ENCODE measurements around the gene OAF. TPM values are rescaled to one million over a fixed set of nuclear protein-coding genes. Genes with fewer than 3 reads are reported as not detected.

Gene OAF
- total and polyA plus RNA-seq, 2 experiments from 2014 or later, result 1.1 to 3.0 TPM

DNA sequence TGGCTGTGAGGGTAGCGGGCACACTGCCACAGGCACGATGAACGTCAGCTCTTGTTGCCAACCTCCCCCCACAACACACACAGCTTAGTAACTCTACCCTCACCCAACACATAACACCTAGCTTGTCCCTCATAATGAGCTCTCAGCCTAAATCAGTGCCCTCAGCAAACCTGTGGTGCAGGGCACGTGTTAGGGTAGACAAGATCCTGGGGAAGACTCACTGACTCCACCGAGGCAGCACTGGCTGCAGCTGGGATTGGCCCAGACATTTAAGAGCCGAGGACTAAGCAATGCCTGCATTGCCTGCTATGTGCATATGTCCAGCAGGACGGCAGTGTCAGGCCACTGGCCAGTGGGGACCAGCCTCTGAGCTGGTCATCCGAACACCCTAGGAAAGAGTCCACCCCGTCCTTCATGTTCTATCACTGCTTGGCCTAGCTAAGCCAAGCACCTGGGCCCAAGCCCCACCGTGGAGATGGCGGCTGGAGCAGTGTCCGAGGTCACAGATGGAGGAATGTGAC, 40.0 kb upstream of the OAF start:
- 0 out of 3 replicates have a peak, but pooled peaks cover under 1% of the 10 kb centered on the region for H3K9me3 Mint-ChIP-seq
- no peaks in the 10 kb centered on the region for H3K36me3 Mint-ChIP-seq (ENCODE audit: low read depth)
- no peak for TF ChIP-seq EZH2phosphoT487 (IDR thresholded peaks at IDR 0.05; ENCODE audit: unreplicated experiment)
- TF ChIP-seq, protein P1, sequence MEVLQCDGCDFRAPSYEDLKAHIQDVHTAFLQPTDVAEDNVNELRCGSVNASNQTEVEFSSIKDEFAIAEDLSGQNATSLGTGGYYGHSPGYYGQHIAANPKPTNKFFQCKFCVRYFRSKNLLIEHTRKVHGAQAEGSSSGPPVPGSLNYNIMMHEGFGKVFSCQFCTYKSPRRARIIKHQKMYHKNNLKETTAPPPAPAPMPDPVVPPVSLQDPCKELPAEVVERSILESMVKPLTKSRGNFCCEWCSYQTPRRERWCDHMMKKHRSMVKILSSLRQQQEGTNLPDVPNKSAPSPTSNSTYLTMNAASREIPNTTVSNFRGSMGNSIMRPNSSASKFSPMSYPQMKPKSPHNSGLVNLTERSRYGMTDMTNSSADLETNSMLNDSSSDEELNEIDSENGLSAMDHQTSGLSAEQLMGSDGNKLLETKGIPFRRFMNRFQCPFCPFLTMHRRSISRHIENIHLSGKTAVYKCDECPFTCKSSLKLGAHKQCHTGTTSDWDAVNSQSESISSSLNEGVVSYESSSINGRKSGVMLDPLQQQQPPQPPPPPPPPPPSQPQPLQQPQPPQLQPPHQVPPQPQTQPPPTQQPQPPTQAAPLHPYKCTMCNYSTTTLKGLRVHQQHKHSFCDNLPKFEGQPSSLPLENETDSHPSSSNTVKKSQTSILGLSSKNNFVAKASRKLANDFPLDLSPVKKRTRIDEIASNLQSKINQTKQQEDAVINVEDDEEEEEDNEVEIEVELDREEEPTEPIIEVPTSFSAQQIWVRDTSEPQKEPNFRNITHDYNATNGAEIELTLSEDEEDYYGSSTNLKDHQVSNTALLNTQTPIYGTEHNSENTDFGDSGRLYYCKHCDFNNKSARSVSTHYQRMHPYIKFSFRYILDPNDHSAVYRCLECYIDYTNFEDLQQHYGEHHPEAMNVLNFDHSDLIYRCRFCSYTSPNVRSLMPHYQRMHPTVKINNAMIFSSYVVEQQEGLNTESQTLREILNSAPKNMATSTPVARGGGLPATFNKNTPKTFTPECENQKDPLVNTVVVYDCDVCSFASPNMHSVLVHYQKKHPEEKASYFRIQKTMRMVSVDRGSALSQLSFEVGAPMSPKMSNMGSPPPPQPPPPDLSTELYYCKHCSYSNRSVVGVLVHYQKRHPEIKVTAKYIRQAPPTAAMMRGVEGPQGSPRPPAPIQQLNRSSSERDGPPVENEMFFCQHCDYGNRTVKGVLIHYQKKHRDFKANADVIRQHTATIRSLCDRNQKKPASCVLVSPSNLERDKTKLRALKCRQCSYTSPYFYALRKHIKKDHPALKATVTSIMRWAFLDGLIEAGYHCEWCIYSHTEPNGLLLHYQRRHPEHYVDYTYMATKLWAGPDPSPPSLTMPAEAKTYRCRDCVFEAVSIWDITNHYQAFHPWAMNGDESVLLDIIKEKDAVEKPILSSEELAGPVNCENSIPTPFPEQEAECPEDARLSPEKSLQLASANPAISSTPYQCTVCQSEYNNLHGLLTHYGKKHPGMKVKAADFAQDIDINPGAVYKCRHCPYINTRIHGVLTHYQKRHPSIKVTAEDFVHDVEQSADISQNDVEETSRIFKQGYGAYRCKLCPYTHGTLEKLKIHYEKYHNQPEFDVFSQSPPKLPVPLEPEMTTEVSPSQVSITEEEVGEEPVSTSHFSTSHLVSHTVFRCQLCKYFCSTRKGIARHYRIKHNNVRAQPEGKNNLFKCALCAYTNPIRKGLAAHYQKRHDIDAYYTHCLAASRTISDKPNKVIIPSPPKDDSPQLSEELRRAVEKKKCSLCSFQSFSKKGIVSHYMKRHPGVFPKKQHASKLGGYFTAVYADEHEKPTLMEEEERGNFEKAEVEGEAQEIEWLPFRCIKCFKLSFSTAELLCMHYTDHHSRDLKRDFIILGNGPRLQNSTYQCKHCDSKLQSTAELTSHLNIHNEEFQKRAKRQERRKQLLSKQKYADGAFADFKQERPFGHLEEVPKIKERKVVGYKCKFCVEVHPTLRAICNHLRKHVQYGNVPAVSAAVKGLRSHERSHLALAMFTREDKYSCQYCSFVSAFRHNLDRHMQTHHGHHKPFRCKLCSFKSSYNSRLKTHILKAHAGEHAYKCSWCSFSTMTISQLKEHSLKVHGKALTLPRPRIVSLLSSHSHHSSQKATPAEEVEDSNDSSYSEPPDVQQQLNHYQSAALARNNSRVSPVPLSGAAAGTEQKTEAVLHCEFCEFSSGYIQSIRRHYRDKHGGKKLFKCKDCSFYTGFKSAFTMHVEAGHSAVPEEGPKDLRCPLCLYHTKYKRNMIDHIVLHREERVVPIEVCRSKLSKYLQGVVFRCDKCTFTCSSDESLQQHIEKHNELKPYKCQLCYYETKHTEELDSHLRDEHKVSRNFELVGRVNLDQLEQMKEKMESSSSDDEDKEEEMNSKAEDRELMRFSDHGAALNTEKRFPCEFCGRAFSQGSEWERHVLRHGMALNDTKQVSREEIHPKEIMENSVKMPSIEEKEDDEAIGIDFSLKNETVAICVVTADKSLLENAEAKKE (CRISPR knock-in tag; IDR thresholded peaks at IDR 0.05), result no peak
- TF ChIP-seq ZNF331 (CRISPR knock-in tag; IDR thresholded peaks at IDR 0.05; ENCODE audit: low read depth), result no peak
- no peak for TF ChIP-seq NANOG (IDR thresholded peaks at IDR 0.05; ENCODE audit: borderline replicate concordance)
- TF ChIP-seq JUNB (IDR thresholded peaks at IDR 0.05; ENCODE audit: unreplicated experiment), result no peak
- TF ChIP-seq EZH2 (IDR thresholded peaks at IDR 0.05; ENCODE audit: low read depth, unreplicated experiment), result no peak
- no peak for TF ChIP-seq CREB1 (CRISPR knock-in tag; IDR thresholded peaks at IDR 0.05; ENCODE audit: low read depth)
- Histone ChIP-seq H3K9me2 (ENCODE audit: insufficient read depth) (no peaks in the 10 kb centered on the region), H3K79me2 (replicated peaks; ENCODE audit: insufficient read depth) (no peaks in the 10 kb centered on the region), H3K4me1 (ENCODE audit: insufficient read depth) (peaks cover 6% of the 10 kb centered on the region; the same call in 1 of the 2 replicates), H3K36me3 (ENCODE audit: insufficient read depth) (no peaks in the 10 kb centered on the region), H3F3A (replicated peaks; ENCODE audit: low read depth) (no peaks in the 10 kb centered on the region), H3K27me3 (ENCODE audit: insufficient read depth) (peaks cover 76% of the 10 kb centered on the region), H3K4me3 (no peak overlapping the region), H3K27ac (ENCODE audit: low read depth) (no peak overlapping the region), H4K20me1 (replicated peaks; ENCODE audit: insufficient read depth) (no peaks in the 10 kb centered on the region), H2AFZ (no peak overlapping the region), H3K4me2 (no peak overlapping the region)
- H3K4me1 Mint-ChIP-seq, result peaks cover 4% of the 10 kb centered on the region; the same call in 2 of the 3 replicates
- no peak overlapping the region for H3K27ac Mint-ChIP-seq
- ATAC-seq, result no peak
- no peak overlapping the region for H3K4me3 Mint-ChIP-seq
- H3K27me3 Mint-ChIP-seq (ENCODE audit: insufficient read depth, low read depth, poor library complexity), result peaks cover 63% of the 10 kb centered on the region
- no peak for DNase-seq (ENCODE audit: low spot score)

All from GM23338 (cell line).